Thoracic aorta (tissue), 2 donors: ENCODE measurements around the gene PER1. TPM values are rescaled to one million over a fixed set of nuclear protein-coding genes. Genes with fewer than 3 reads are reported as not detected.

Experiments
- ATAC-seq: fragments of 150-250 bp; one replicate; pipeline ENCODE4 v1.8.0; 2017; ENCODE audit warnings: low read depth; ENCODE audit not compliant: insufficient number of reproducible peaks, low FRiP score
- DNase-seq: peaks from one replicate; pipeline ENCODE4 v3.0.0-alpha.2; 2020; ENCODE audit warnings: low spot score
- H3K27ac ChIP-seq, 2 donors: fragments of 200-600 bp; sonication (generic); 1 replicate in 1 of 2; 2 replicates in 1 of 2; pipeline ENCODE4 v1.5.1; 2016; ENCODE audit warnings: mild to moderate bottlenecking in 2 of 2, moderate library complexity in 2 of 2
- H3K27me3 ChIP-seq: fragments of 200-600 bp; sonication (generic); replicated peaks from 2 replicates; pipeline ENCODE4 v1.6.0; 2016; ENCODE audit warnings: mild to moderate bottlenecking; ENCODE audit not compliant: insufficient read depth
- H3K36me3 ChIP-seq: fragments of 200-600 bp; sonication (generic); one replicate; pipeline ENCODE4 v1.5.1; 2016
- H3K4me1 ChIP-seq, 2 donors: fragments of 200-600 bp; sonication (generic); 1 replicate in 1 of 2; 2 replicates in 1 of 2; pipeline versions ENCODE4 v1.5.1 to v1.6.0; 2016; ENCODE audit warnings: low read depth in 2 of 2, mild to moderate bottlenecking in 1 of 2; ENCODE audit not compliant: control insufficient read depth in 1 of 2
- H3K4me3 ChIP-seq: fragments of 200-600 bp; sonication (generic); 2 replicates; pipeline ENCODE4 v1.5.1; 2016; ENCODE audit warnings: mild to moderate bottlenecking
- H3K9me3 ChIP-seq: fragments of 200-600 bp; sonication (generic); 2 replicates; pipeline ENCODE4 v1.5.1; 2016
- CTCF ChIP-seq: fragments of 200-600 bp; sonication (generic); IDR thresholded peaks from one replicate; pipeline ENCODE4 v1.5.1; 2019; ENCODE audit warnings: antibody characterized with exemption
- total RNA-seq, 2 donors: library from RNA; depleted of rRNA; stranded (reverse); fragments of >200 nt; gene quantifications; one replicate each; pipeline versions ENCODE4 v1.1.0 to v1.2.3, GENCODE V29; 2016

Gene PER1
- total RNA-seq, 2 donors from 2014 or later, result 175 to 292 TPM

GRCh38 chr17:8137645-8138373, 14.4 kb downstream of the PER1 start:
- ATAC-seq (no peak), DNase-seq (no peak)
- Histone ChIP-seq H3K27me3 (no peaks in the 10 kb centered on the region), H3K4me1 (peaks cover 5 to 34% of the 10 kb centered on the region in 2 donors), H3K9me3 (no peaks in the 10 kb centered on the region), H3K4me3 (peak overlapping the region; percentile 49), H3K27ac (peak overlapping the region; percentile 66 to 69), H3K36me3 (peaks cover 35% of the 10 kb centered on the region)
- TF ChIP-seq CTCF, result no peak

GRCh38 chr17:8133941-8134340, 18.3 kb downstream of the PER1 start:
- ATAC-seq, result no peak
- DNase-seq, result no peak
- Histone ChIP-seq H3K4me3 (no peak overlapping the region), H3K27me3 (no peaks in the 10 kb centered on the region), H3K27ac (no peak overlapping the region), H3K9me3 (no peaks in the 10 kb centered on the region), H3K4me1 (peaks cover 5 to 11% of the 10 kb centered on the region in 2 donors), H3K36me3 (no peaks in the 10 kb centered on the region)
- no peak for TF ChIP-seq CTCF

GRCh38 chr17:8133399-8133798, 18.8 kb downstream of the PER1 start:
- Histone ChIP-seq H3K27me3 (no peaks in the 10 kb centered on the region), H3K9me3 (no peaks in the 10 kb centered on the region), H3K36me3 (no peaks in the 10 kb centered on the region), H3K4me1 (peaks cover 5 to 10% of the 10 kb centered on the region in 2 donors), H3K27ac (no peak overlapping the region), H3K4me3 (no peak overlapping the region)
- TF ChIP-seq CTCF, result no peak
- ATAC-seq (no peak), DNase-seq (no peak)

GRCh38 chr17:8131844-8132441, 20.3 kb downstream of the PER1 start:
- Histone ChIP-seq H3K4me1 (no peaks in the 10 kb centered on the region), H3K27ac (no peak overlapping the region), H3K4me3 (no peak overlapping the region), H3K27me3 (no peaks in the 10 kb centered on the region), H3K9me3 (no peaks in the 10 kb centered on the region), H3K36me3 (no peaks in the 10 kb centered on the region)
- ATAC-seq (no peak), DNase-seq (no peak)
- no peak for TF ChIP-seq CTCF

GRCh38 chr17:8128125-8128784, 23.9 kb downstream of the PER1 start:
- no peaks in the 10 kb centered on the region for H3K27me3 ChIP-seq
- no peaks in the 10 kb centered on the region for H3K36me3 ChIP-seq
- peaks cover 22 to 29% of the 10 kb centered on the region in 2 donors for H3K4me1 ChIP-seq
- H3K9me3 ChIP-seq, result no peaks in the 10 kb centered on the region
- no peak overlapping the region for H3K4me3 ChIP-seq
- TF ChIP-seq CTCF, result no peak
- no peak overlapping the region for H3K27ac ChIP-seq
- DNase-seq (no peak), ATAC-seq (no peak)
